HUDEP-2 (cell line): Measurements from ENCODE around the gene CNRIP1.
"Not testable (repeated sequence)": the region's sequence is repeated elsewhere in the genome, so short reads cannot be mapped to it uniquely, and the experiment has no call there.

Source experiments
- DNase-seq, 76 experiments: peaks; one replicate each; lab custom pipeline; 2025; ENCODE audit not compliant: unreplicated experiment in 76 of 76; lab: John Stamatoyannopoulos, UW

The CNRIP1 gene, protein sequence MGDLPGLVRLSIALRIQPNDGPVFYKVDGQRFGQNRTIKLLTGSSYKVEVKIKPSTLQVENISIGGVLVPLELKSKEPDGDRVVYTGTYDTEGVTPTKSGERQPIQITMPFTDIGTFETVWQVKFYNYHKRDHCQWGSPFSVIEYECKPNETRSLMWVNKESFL

DNA sequence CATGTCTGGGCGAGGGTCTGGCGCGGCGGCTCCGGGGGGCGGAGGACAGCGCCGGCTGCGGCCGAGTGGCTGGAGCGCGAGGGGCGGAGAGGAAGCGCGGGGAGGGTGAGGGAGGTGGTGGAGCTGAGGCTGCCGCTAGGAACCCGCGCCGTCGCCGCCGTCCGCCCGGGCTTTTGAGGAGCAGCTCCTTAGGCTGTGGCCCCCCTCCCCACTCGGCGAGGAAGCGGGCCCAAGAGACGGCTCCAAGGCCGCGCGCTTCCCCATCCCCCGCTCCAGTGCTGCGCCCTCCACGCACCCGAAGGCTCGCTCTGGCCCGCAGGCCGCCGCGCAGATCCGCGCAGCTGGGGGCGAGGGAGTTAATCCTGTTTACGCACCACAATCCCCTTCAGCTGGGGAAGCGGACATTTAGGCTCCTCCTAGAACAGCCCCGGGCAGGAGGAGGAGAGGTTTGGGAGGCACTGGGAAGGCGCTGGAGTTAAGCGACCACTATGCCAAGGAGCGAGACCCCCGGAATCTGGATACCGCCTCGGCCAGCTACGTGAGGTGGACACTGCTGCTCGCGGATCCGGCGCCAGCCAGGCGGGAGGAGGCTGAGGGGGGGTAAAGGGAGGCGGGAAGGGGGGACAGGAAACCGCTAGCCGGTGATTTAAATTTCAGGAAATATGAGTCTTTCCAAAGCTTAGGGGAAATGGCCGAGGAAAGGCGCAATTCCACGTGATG lies at the start of gene CNRIP1:
CNRIP1 (minus strand) TSS at position 552 of the 720 bp plus-strand sequence; CDS start at position 3, 549 bp downstream.
- peak in 39 of 76 experiments; percentile 14 to 60 (median 44) for DNase-seq

DNA sequence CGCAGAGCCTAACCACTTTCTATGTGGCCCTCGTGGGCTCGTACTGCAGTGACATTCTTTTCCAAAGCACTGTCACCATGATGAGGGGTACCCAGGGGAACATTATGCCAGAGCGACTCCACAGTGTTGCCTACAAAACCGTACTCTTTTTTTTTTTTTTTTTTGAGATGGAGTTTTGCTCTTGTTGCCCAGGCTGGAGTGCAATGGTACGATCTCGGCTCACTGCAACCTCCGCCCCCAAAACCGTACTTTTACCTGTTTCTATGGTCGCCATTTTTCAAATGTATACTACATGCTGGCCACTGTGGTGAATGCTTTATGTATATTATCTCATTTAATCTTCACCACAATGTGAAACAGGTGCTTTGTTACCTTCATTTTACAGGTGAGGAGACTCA lies 49.6 kb upstream of the CNRIP1 start:
- DNase-seq = no peak

DNA sequence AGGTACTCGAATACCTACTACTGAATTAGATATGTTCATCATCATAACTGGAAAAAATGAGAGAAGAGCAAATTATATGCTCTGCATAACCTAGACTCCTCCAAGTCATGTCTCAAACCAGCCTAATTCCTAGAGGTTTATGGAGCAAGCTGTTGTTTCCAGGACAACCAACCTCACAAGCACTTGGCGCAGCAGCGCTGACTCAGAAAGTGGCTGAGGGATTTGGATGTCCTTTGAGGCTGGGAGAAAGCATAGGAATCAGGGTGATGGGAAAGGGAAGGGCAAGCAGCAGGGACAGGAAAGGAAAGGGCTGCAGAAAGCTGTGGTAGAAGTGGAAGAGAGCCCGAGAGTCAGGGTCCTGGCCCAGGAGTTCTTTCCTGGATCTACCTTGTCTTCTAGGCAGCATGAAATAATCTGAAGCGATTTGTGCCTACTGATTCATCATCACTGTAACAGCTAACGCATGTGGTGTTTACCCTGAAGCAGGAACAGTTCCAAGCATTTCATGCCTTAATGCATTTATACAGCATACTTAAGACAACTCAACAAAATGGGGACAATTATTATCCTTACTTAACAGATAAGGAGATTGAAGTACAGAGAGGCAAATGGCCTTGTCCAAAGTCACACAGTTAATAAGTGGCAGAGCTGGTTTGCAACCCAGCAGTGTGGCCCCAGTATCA lies 49.0 kb upstream of the CNRIP1 start:
- DNase-seq = no peak

DNA sequence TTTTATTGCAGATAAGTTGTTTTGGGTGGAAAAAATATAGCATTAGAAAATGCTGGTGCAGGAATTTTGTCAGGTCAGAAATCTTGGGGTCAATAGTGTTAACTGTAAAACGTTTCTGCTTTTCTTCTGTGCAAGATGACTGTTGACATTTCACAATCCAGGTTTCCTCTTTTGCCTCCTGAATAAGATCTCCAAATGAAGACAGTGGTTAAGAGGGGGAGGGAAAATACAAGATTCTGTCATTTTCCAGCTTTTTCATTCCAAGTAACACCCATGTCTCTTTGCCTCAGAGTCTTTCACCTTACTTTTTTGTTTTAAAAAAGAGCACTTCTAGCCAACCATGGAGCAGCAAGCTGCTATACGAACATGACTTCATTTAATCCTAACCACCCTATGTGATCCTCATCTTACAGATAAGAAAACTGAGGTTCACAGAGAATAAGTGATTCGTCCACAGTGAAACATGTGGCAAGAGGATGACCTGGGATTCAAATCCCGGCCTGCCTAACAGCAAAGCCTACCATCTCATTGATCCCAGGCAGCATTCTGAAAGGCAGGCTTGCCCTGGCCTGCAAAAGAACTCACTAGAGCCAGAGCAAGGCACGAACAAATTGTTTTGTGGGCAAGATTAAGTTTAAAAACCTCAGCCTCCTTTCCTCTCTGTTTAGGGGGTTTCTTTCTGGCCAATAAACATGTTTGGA lies 48.4 kb upstream of the CNRIP1 start:
- DNase-seq = no peak

DNA sequence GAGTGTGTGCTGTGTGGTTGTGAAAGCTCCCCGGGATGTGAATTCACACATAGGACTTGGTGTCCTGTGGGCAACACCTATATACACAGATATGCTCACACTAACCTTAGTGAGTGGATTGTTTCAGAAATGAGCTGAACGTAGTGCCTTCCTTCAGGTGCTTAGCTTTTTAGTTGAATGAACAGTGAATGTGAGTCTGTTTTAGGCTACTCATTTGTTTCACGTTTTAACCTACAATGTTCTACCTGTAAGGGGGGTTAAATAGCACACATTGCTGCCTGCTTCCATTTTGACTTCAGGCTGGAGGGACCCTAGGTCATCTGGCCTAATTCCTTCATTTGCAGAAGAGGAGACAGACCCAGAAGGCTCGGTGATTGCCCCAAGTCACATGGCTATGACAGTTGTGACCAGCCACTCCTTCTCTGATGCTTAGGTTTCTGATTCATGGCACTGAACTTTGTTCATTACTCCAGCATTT lies 46.4 kb upstream of the CNRIP1 start:
- DNase-seq = no peak

DNA sequence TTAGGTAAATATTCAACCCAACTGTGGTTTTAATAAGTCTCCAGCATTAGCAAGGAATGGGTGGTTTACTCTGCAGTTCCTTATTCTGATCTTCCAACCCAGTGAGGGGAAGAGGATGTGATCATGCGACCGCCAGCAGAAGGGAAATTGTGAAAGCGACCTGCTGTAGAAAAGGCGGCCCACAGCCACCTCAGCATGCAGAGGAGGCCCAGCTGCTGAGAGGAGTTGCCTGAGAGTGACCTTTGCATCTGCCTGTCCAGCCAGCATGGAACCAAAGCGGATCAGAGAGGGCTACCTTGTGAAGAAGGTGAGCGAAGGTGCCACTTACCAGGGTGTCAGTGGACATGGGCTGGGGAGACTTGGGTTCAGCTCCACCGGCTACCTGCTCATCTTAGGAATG lies 45.3 kb upstream of the CNRIP1 start, which contains the start of gene PLEK:
PLEK (plus strand) TSS at position 196 of the 400 bp plus-strand sequence; CDS start at position 266, 70 bp downstream.
- DNase-seq = no peak

DNA sequence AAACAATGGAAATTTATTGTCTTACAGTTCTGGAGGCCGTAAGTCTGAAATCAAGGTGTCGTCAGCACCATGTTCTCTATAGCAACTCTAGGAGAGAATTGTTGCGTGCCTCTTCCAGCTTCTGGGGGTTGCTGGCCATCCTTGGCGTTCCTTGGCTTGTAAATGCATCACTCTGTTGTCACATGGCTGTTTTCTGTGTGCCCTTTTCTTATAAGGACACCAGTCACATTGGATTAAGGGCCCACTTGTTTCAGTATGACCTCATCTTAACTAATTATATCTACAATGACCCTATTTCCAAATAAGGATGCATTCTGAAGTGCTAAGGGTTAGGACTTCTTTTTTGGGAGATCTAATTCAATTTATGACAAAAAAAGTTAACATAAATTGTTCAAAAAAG lies 44.0 kb upstream of the CNRIP1 start:
- DNase-seq = no peak

DNA sequence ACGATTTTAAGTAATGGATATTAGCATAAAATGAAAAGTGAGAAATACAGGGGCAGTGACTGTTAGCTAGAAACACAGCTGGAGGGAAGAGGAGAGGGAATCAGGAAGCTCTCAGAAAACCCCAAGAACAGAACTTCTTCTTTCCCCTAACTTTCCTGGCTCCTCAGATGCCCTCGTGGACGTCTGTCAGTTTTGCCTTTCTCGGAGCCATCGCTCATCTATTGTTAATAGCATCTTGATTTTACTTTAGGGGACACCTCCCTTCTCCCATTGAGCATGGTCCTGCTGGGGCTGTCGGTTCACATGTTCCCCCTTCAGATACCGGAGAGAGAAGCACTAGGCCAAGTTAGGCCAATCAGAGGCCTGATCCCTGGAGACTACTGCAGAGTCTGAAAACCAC lies 43.0 kb upstream of the CNRIP1 start:
- DNase-seq = no peak

DNA sequence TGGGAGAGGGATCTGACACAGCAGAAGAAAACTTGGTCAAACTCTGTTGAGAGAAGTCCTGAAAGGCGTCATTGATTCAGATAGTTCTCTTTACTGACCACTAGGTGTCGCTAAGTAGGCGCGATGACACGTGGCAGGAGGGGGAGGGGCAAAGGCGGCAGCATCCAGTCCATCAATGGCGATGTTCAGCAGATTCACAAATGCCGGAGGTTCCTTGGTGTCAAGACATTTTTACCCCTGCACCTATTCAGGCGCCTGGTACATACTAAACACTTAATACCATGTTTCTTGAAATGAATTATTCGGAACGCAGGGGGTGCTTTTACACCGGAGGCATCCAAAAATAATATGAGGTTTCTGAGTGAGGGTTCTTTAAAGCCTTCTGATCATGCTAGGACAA lies 42.3 kb upstream of the CNRIP1 start:
- peak in 70 of 76 experiments; percentile 9 to 86 (median 64) for DNase-seq

DNA sequence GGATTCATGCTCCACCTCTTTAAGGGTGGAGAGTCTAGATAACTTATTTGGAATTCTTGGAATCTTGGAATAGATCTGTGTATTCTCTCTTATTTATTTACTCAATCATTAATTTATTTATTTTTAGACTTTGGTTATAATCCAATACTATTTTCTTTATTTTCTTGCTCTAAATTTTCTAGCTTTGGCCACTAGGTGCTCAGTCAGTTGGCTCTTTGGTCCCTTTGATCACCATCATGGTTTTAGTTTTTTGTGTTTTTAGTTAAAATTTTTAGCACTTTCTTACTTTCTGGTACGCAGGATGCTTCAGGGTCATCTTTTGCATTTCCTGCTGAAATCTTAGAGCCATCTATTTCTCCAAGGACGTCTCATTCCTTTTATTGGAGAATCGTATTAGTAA lies 40.1 kb upstream of the CNRIP1 start:
- DNase-seq = no peak

DNA sequence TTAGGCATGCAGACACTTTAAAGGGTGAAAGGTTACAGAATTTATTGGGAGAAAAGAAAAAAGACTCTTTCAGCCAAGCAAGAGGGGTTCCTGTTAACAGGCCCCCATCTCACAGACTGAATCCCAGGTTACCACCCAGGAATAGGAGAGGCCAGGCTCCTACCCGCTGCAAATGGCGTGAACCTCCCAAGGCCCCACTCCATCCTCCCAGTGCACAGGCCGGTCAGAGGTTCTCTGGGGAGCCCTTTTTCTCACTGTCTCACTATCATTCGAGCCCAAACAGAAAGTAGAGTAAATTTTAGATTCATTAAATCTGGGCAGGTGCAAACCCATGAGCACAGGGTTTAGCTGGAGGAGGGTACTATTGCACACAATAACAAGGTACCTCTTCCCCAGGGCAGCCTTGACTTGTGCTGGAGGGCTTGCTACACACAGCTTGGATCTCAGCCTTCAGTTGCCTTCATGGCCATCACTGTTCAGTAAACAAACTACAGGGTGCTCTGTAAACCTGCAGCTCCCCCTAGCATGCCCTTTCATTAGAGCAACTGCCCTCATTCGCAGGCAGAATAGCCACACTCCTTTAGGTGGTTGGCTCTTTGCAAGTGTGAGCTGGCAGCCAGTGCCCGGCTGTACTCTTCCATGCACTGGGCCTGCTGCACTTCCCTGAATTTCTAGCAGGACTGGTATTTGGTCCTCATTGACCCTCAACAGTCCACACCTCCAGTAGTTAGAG lies 38.0 kb upstream of the CNRIP1 start:
- peak in 72 of 76 experiments; percentile 30 to 88 (median 68) for DNase-seq

DNA sequence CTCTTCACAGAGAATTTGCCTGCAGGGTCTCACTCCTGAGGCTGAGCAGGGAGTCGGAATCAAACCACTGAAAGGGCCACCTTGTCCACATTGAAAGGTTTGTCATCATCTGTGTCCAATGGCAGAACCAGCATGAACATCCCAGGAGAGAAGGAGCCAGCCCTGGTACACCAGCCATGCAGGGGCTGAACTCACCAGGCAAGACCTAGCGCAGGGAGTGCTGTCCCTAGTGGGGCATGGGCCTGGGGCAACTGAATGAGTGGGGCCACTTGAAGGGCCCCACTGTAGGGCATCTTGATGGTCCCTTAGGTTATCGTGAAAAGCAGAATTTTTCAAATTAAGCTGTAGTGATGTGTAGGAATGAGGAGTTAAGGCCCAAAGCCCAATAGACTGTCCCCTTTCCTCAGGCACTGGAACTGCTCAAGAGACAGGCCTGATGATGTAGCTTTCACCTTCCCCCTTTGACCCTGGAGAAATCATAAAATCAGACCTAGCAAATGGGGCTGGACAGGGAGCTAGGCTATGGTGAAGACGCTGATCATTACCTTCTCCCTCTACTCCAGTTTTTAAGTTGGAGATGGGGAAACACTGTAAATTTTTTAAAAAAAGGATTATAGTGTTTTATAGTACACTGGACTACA lies 37.0 kb upstream of the CNRIP1 start:
- DNase-seq = peak in 1 of 76 experiments; percentile 12

DNA sequence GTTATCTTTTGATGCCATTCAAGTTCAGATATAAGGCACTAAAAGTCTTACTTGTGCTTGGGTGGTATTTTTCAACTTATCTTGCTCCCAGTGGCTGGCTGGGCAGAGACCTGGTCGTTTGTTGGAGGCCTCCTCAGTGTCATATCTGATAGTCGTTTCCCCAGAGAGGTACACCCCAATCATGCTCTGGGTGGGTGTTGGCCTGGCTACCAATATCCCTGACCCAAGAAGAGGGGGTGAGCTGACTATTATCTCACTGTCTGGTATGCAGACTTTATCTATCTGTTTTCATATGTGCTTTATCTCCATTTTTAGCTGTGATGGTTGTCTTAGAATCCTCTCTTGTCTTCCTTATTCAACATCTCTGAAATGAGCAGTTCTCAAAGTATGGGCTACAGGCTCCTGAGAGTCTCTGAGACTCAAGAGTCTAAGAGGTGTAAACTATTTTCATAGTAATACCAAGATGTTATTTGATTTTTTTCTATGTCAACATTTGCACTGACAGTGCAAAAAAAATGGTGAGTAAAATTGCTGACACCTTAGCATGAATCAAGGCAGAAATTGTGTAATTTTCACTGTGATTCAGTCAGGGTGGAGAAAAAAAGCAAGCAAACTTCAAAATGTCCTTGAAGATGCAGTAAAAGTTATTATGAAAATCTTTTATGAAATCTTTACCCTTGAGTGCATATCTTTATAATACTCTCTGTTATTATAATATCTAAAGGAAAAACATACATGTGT lies 33.1 kb upstream of the CNRIP1 start:
- peak in 74 of 76 experiments; percentile 37 to 97 (median 90) for DNase-seq

DNA sequence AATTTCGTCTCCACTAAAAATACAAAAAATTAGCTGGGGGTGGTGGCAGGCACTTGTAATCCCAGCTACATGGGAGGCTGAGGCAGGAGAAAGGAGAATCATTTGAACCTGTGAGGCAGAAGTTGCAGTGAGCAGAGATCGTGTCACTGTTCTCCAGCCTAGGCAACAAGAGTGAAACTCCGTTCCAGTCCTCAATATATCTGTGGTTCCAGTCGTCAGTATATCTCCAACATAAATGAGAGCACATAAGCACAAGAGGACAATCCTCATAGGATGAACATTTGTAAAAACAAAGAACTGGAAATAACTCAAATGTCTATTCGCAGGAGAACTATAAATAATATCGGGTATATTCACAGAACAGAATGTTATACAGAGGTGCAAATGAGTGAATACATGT lies 32.2 kb upstream of the CNRIP1 start:
- DNase-seq = peak in 11 of 76 experiments; percentile 11 to 76 (median 36)

DNA sequence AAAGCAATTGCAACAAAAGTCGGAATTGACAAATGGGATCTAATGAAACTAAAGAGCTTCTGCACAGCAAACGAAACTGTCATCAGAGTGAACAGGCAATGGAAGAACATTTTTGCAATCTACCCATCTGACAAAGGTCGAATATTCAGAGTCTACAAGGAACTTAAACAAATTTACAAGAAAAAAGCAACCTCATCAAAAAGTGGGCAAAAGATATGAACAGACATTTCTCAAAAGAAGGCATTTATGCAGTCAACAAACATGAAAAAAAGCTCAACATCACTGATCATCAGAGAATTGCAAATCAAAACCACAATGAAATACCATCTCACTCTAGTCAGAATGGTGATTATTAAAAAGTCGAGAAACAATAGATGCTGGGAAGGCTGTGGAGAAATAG lies 29.3 kb upstream of the CNRIP1 start:
- DNase-seq = not testable (repeated sequence)

DNA sequence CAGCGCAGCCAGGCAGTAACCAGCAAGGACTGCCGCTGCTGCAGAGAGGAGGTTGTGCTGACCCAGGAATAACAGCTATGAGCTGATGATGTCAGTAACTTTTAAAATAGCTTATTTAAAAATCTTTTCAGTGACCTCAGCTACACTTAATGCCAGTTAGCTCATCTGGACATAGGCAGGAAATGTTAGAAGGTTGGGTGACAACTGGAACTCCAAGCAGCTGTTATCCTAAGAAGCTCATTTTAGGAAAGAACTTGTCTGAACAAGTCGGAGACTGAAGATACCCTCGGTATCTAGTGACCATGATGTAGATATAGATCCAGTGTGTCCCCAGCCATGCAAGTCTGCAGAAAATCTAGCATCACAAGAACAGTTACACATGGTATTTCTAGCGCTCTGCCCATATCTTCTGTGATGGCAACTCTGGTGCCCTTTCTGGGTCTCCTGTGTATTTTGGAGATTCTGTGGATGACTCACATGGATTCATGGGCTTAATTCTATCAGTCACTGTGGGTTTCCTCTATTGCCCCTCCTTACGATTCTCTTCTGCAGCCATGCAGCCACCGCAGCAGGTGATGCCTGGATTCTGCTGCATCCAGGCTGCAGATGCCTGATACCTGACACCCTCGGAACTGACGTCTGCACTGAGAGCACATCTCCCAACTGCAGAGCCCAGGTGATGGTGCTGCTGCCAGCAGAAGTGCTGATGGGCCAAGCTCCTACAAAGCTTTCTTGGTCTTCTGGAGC lies 25.6 kb upstream of the CNRIP1 start:
- no peak for DNase-seq

DNA sequence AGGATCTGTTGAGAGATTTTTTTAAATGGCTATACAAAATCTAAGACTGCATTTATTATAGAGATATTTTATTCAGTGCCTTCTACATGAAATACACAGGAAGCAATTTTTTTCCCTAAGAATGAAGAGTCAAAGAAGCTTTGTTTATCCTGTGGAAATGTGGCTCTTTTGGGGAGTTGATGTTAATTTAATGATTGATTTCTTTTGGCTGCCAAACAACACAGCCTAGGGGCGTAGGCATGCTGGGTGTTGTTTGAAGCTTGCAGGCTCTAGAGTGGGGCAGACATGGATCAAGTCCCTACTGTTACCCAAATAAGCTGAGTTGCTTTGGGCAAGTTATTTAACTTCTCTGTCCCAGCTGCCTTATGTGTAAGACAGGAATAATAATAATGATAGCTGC lies 24.3 kb upstream of the CNRIP1 start:
- no peak for DNase-seq

DNA sequence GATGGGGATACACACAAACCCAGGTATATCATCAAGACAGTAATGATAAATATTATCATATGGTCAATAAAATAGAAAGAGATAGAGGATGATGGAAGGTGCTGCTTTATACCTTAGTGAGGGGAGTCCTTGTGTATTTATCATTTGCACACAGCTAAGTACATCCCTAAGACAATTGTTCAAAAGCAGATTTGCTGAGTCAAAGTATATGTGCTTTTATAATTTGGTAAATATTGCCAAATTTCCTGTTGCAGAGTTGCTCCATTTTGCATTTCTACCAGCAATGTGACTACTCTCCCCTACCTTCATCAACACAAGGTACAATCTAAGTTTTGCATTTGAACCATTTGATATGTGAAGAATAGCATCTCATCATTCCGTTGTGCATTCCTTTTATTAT lies 22.7 kb upstream of the CNRIP1 start:
- DNase-seq = no peak
